ENCODE measurements around the gene GPR17. TPM values are rescaled to one million over a fixed set of nuclear protein-coding genes. Genes with fewer than 3 reads are reported as not detected.

The GPR17 gene
- total and polyA plus RNA-seq, 2 donors (not counting 1 experiment from before 2014, with no cell fraction given) = 0.06 TPM; not detected in 1

GRCh38 chr2:127680706-127681287 lies 34.8 kb downstream of the GPR17 start:
- DNase-seq = peak; percentile 23
- no peak for TF ChIP-seq CTCF (IDR thresholded peaks at IDR 0.05)
- TF ChIP-seq EZH2 (IDR thresholded peaks at IDR 0.05; ENCODE audit: borderline replicate concordance, insufficient read depth, low read depth, low read length, poor library complexity, severe bottlenecking) = no peak
- Mint-ChIP-seq H3K9me3 (ENCODE audit: insufficient read depth) (no peaks in the 10 kb centered on the region), H3K4me3 (peak overlapping the region; percentile 48), H3K4me1 (peaks cover 12% of the 10 kb centered on the region), H3K27ac (no peak overlapping the region), H3K27me3 (peaks cover 16% of the 10 kb centered on the region)
- Histone ChIP-seq H3K27me3 (replicated peaks in 1 of 4; ENCODE audit: control extremely low read depth in 1 of 4, control insufficient read depth in 3 of 4, insufficient read depth in 4 of 4, low read length in 3 of 4) (peaks cover 0 to 11% (median 7%) of the 10 kb centered on the region in 4 experiments), H3K27ac (ENCODE audit: low read length in 2 of 2) (no peak overlapping the region), H3K4me2 (replicated peaks; ENCODE audit: low read depth, low read length, poor library complexity, severe bottlenecking) (peak overlapping the region; percentile 70), H3K36me3 (replicated peaks in 1 of 2; ENCODE audit: control extremely low read depth in 1 of 2, control insufficient read depth in 1 of 2, extremely low read depth in 1 of 2, insufficient read depth in 2 of 2, low read length in 1 of 2) (no peaks in the 10 kb centered on the region), H3K4me3 (ENCODE audit: control extremely low read depth in 1 of 5, extremely low read depth in 1 of 5, insufficient read depth in 1 of 5, low read depth in 2 of 5, low read length in 4 of 5) (no peak overlapping the region), H3K9me3 (ENCODE audit: control extremely low read depth in 1 of 3, control insufficient read depth in 2 of 3, insufficient read depth in 1 of 3, low read length in 2 of 3) (no peaks in the 10 kb centered on the region), H3K79me2 (ENCODE audit: control insufficient read depth, insufficient read depth, low read length) (no peaks in the 10 kb centered on the region), H3K9ac (ENCODE audit: low read length) (no peak overlapping the region), H2AFZ (ENCODE audit: insufficient read depth, low read depth, low read length, poor library complexity, severe bottlenecking) (peak overlapping the region; percentile 49), H3K4me1 (ENCODE audit: control insufficient read depth in 2 of 2, insufficient read depth in 2 of 2, low read length in 2 of 2) (peaks cover under 1 to 16% of the 10 kb centered on the region in 2 donors), H4K20me1 (ENCODE audit: control insufficient read depth, insufficient read depth, low read length, poor library complexity, severe bottlenecking) (no peaks in the 10 kb centered on the region)
- ChIA-PET POLR2A (no interaction called here), CTCF (interaction anchor here (0.8 to 2.1 kb wide), 2 partner anchors 90 to 359 kb away, joined by 3 to 5 read pairs; no protein-coding TSS in a partner anchor)
- ATAC-seq (ENCODE audit: low read depth) = no peak
- 84% methylated on average over 19 of the region's 19 CpGs for WGBS (ENCODE audit: insufficient coverage)
- intact Hi-C loops (cut with micrococcal nuclease) = no loop called here

- peak overlapping the region; percentile 70 for H3K4me2 ChIP-seq (replicated peaks; ENCODE audit: low read depth, low read length, poor library complexity, severe bottlenecking)
- peaks cover 0 to 7% (median 3%) of the 10 kb centered on the region in 4 experiments for H3K27me3 ChIP-seq (replicated peaks in 1 of 4; ENCODE audit: control extremely low read depth in 1 of 4, control insufficient read depth in 3 of 4, insufficient read depth in 4 of 4, low read length in 3 of 4)
- peak overlapping the region; percentile 49 for H2AFZ ChIP-seq (ENCODE audit: insufficient read depth, low read depth, low read length, poor library complexity, severe bottlenecking)
- no peaks in the 10 kb centered on the region for H3K79me2 ChIP-seq (ENCODE audit: control insufficient read depth, insufficient read depth, low read length)
- Mint-ChIP-seq H3K27ac (no peak overlapping the region), H3K9me3 (ENCODE audit: insufficient read depth) (no peaks in the 10 kb centered on the region), H3K4me3 (peak overlapping the region; percentile 48), H3K4me1 (peaks cover 8% of the 10 kb centered on the region), H3K27me3 (peaks cover 12% of the 10 kb centered on the region)
- H4K20me1 ChIP-seq (ENCODE audit: control insufficient read depth, insufficient read depth, low read length, poor library complexity, severe bottlenecking) = no peaks in the 10 kb centered on the region
- DNase-seq = no peak
- H3K9ac ChIP-seq (ENCODE audit: low read length) = no peak overlapping the region
- ATAC-seq (ENCODE audit: low read depth) = no peak
- H3K27ac ChIP-seq (ENCODE audit: low read length in 2 of 2) = no peak overlapping the region
- POLR2A ChIA-PET = no interaction called here
- no peaks in the 10 kb centered on the region for H3K36me3 ChIP-seq (replicated peaks in 1 of 2; ENCODE audit: control extremely low read depth in 1 of 2, control insufficient read depth in 1 of 2, extremely low read depth in 1 of 2, insufficient read depth in 2 of 2, low read length in 1 of 2)
- peak overlapping the region in 2 of 5 experiments; percentile 25 to 33 for H3K4me3 ChIP-seq (ENCODE audit: control extremely low read depth in 1 of 5, extremely low read depth in 1 of 5, insufficient read depth in 1 of 5, low read depth in 2 of 5, low read length in 4 of 5)
- intact Hi-C loops (cut with micrococcal nuclease) = no loop called here
- no peak for TF ChIP-seq CTCF (IDR thresholded peaks at IDR 0.05)
- no peak for TF ChIP-seq EZH2 (IDR thresholded peaks at IDR 0.05; ENCODE audit: borderline replicate concordance, insufficient read depth, low read depth, low read length, poor library complexity, severe bottlenecking)
- no peaks in the 10 kb centered on the region for H3K9me3 ChIP-seq (ENCODE audit: control extremely low read depth in 1 of 3, control insufficient read depth in 2 of 3, insufficient read depth in 1 of 3, low read length in 2 of 3)
- peaks cover 0 to 13% of the 10 kb centered on the region in 2 donors for H3K4me1 ChIP-seq (ENCODE audit: control insufficient read depth in 2 of 2, insufficient read depth in 2 of 2, low read length in 2 of 2)
- 40% methylated on average over 24 of the region's 25 CpGs for WGBS (ENCODE audit: insufficient coverage)
- CTCF ChIA-PET = interaction anchor here (0.8 to 2.1 kb wide), 2 partner anchors 90 to 360 kb away, joined by 3 to 5 read pairs; no protein-coding TSS in a partner anchor
Observed at GRCh38 chr2:127681288-127681804, 35.4 kb downstream of the GPR17 start.

Data from B cell (primary cell).